Activated naive CD4-positive, alpha-beta T cell treated with anti-CD3 and anti-CD28 coated beads, Interleukin-2, amount 50 U/mL, for 24 hours (primary cell): ENCODE measurements around the gene CUL7.

Source experiments
- H3K27ac Mint-ChIP-seq: one replicate; pipeline ENCODE4 v1.8.0; 2021; ENCODE audit warnings: mild to moderate bottlenecking, mixed read lengths
- H3K27me3 Mint-ChIP-seq: one replicate; pipeline ENCODE4 v1.8.0; 2021; ENCODE audit warnings: mixed read lengths
- H3K36me3 Mint-ChIP-seq: one replicate; pipeline ENCODE4 v1.8.0; 2021; ENCODE audit warnings: mixed read lengths
- H3K4me1 Mint-ChIP-seq: one replicate; pipeline ENCODE4 v1.8.0; 2021; ENCODE audit warnings: mixed read lengths
- H3K4me3 Mint-ChIP-seq: one replicate; pipeline ENCODE4 v1.8.0; 2021; ENCODE audit warnings: mild to moderate bottlenecking, mixed read lengths
- H3K9me3 Mint-ChIP-seq: one replicate; pipeline ENCODE4 v1.8.0; 2021; ENCODE audit warnings: mixed read lengths

CUL7 gene

DNA sequence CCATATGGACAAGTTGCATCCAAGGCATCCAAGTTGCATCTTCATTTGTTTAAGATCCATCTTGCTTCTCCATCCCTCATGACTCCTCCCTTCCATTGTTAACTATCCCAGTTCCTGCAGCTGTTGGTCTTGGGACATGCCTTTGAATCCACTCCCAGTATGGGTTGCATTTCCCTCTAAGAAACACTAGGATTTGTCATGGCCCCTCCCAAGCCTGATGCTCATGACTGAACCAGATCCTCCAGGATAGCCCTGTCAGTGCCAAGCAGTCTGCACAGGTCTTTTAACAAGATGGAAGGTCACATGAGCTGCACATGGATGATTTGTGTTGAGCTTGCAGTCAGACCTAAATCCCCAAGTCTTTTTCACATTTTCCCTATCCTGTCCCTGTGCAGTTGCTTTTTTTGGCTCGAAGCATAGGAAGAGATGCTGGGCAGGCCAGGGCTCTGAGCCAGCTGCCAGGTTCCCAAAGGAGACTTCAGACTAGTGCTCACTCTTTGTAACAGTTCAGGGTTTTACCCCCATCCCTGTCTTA lies 65.1 kb downstream of the CUL7 start:
- H3K9me3 Mint-ChIP-seq, result no peaks in the 10 kb centered on the region
- no peak overlapping the region for H3K27ac Mint-ChIP-seq
- H3K27me3 Mint-ChIP-seq, result no peaks in the 10 kb centered on the region
- H3K4me3 Mint-ChIP-seq, result no peak overlapping the region
- H3K4me1 Mint-ChIP-seq, result peaks cover 60% of the 10 kb centered on the region
- peaks cover 6% of the 10 kb centered on the region for H3K36me3 Mint-ChIP-seq
